BE2C (cell line): Measurements from ENCODE around the gene YY1AP1. TPM values are rescaled to one million over a fixed set of nuclear protein-coding genes. Genes with fewer than 3 reads are reported as not detected.
"Not testable (repeated sequence)": the region's sequence is repeated elsewhere in the genome, so short reads cannot be mapped to it uniquely, and the experiment has no call there.

Experiments
- DNase-seq: peaks from one replicate; pipeline ENCODE4 v3.0.0-alpha.2; 2020
- H3K27me3 ChIP-seq: fragments of 250-450 bp; sonication (Bioruptor Pico); 2 replicates; pipeline ENCODE4 v1.5.1; 2020; ENCODE audit warnings: mild to moderate bottlenecking
- H3K36me3 ChIP-seq: fragments of 250-450 bp; sonication (Bioruptor Pico); 2 replicates; pipeline ENCODE4 v1.5.1; 2020; ENCODE audit warnings: mild to moderate bottlenecking
- H3K4me1 ChIP-seq: fragments of 250-450 bp; sonication (Bioruptor Pico); 2 replicates; pipeline ENCODE4 v1.5.1; 2020
- H3K4me3 ChIP-seq: 2 replicates; pipeline ENCODE4 v1.5.1; 2011; ENCODE audit warnings: low read depth, low read length
- H3K9me3 ChIP-seq: fragments of 250-450 bp; sonication (Bioruptor Pico); 2 replicates; pipeline ENCODE4 v1.5.1; 2020
- polyA plus RNA-seq: library from polyadenylated mRNA; unstranded; fragments of >200 nt; gene quantifications from one replicate; pipeline ENCODE4 v1.2.1, GENCODE V29; 2012; ENCODE audit warnings: low read depth, missing spikeins; ENCODE audit not compliant: insufficient read length, insufficient read depth
- TF ChIP-seq, protein P1 (sequence below): IDR thresholded peaks from 2 replicates; pipeline ENCODE4 v1.5.1; 2012; ENCODE audit warnings: mild to moderate bottlenecking, low read depth, low read length

YY1AP1 gene, protein sequence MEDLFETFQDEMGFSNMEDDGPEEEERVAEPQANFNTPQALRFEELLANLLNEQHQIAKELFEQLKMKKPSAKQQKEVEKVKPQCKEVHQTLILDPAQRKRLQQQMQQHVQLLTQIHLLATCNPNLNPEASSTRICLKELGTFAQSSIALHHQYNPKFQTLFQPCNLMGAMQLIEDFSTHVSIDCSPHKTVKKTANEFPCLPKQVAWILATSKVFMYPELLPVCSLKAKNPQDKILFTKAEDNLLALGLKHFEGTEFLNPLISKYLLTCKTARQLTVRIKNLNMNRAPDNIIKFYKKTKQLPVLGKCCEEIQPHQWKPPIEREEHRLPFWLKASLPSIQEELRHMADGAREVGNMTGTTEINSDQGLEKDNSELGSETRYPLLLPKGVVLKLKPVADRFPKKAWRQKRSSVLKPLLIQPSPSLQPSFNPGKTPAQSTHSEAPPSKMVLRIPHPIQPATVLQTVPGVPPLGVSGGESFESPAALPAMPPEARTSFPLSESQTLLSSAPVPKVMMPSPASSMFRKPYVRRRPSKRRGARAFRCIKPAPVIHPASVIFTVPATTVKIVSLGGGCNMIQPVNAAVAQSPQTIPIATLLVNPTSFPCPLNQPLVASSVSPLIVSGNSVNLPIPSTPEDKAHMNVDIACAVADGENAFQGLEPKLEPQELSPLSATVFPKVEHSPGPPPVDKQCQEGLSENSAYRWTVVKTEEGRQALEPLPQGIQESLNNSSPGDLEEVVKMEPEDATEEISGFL
- 85.7 TPM for polyA plus RNA-seq

DNA sequence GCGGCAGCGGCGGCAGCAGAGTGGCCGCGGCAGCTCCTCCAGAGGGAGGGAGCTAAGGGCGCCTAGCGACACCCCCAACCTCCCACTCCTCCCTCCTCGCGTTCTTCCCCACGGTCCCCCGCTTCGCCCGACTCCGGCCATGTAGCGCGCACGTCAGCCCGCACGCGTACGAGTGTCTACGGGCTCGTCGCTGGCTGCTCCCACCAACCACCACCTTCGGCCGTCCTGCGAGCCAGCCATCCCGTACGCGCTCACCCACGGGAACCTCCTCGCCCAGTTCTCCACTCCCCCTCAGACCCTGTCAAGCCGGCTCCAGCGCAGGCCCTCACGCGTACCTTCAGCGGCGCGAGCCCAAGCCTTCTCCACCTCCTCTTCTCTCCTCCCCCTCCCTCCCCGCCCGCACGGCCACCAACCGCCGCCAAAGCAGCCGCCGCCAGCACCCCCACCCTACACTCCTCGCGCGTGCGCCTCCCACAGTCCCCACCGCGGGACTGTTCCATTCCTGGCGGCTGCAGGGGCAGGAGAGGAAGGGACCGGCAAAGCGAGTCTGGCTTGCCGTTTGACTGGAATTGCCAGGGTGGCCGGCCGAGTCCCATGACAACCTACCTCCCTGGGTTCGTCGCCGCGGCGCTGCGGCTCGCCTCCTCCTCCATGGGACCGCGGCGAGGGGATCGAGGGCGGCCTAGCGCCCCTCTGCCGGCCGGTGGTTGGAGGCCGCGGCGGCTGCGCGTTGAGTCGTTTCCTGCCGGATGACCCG is at the start of gene YY1AP1:
Gene YY1AP1 (minus strand): TSS at position 451 of the 757 bp plus-strand sequence. CDS start 8,338 bp downstream, outside the sequence.
- DNase-seq: peak; percentile 95
- Histone ChIP-seq H3K27me3 (no peaks in the 10 kb centered on the region), H3K36me3 (peaks cover 8% of the 10 kb centered on the region), H3K4me3 (peak within 1 kb of the TSS; percentile 98), H3K9me3 (no peaks in the 10 kb centered on the region), H3K4me1 (no peaks in the 10 kb centered on the region)
- TF ChIP-seq, protein P1, sequence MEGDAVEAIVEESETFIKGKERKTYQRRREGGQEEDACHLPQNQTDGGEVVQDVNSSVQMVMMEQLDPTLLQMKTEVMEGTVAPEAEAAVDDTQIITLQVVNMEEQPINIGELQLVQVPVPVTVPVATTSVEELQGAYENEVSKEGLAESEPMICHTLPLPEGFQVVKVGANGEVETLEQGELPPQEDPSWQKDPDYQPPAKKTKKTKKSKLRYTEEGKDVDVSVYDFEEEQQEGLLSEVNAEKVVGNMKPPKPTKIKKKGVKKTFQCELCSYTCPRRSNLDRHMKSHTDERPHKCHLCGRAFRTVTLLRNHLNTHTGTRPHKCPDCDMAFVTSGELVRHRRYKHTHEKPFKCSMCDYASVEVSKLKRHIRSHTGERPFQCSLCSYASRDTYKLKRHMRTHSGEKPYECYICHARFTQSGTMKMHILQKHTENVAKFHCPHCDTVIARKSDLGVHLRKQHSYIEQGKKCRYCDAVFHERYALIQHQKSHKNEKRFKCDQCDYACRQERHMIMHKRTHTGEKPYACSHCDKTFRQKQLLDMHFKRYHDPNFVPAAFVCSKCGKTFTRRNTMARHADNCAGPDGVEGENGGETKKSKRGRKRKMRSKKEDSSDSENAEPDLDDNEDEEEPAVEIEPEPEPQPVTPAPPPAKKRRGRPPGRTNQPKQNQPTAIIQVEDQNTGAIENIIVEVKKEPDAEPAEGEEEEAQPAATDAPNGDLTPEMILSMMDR: no peak

DNA sequence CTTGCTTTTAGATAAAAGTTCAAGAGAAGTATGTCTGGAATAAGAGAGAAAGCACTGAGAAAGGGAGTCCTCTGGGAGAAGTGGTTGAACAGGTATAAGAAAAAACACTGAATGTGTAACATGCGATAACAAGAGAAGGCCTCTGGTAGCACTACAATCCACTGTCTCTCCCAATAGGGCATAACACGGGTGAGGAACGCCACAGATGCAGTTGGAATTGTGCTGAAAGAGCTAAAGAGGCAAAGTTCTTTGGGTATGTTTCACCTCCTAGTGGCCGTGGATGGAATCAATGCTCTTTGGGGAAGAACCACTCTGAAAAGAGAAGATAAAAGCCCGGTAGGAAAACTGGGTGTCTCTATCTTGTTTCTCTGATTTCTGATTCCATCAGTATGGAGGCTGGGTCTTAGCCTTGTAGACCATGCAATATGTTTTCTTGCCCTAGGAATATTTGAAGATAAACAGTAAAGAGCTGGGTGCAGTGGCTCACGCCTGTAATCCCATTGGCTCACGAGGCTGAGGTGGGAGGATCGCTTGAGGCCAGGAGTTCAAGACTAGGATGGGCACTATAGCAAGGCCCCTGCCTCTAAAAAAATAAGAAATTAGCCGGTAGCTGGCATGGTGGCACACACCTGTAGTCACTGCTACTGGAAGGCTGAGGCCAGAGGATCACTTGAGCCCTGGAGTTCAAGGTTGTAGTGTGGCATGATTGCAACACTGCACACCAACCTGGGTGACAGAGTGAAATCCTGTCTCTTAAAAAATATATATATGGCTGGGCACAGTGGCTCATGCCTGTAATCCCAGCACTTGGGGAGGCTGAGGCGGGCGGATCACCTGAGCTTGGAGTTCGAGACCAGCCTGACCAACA is 40.7 kb upstream of the YY1AP1 start:
- no peaks in the 10 kb centered on the region for H3K27me3 ChIP-seq
- no peaks in the 10 kb centered on the region for H3K9me3 ChIP-seq
- H3K4me1 ChIP-seq: no peaks in the 10 kb centered on the region
- H3K4me3 ChIP-seq: no peak overlapping the region
- peaks cover 56% of the 10 kb centered on the region for H3K36me3 ChIP-seq
- peak; percentile 75 for DNase-seq
- TF ChIP-seq, protein P1: peak; percentile 88

DNA sequence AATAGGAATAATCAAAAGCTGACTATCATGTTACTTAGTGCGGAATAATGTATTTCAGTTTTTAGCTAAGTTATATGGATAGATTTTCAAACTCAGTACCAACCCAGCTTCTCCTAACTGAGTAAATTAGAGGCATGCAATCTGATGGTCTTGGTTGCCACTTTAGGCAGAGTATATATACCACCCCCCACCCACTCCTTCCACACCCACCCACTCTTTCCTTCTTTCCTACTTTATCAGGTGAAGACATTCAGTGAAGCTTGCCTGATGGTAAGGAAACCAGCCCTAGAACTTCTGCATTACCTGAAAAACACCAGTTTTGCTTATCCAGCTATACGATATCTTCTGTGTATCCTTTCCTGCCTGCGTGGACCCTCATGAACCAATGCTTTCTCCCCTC is 36.6 kb upstream of the YY1AP1 start:
- Histone ChIP-seq H3K36me3 (peaks cover 50% of the 10 kb centered on the region), H3K4me1 (no peaks in the 10 kb centered on the region), H3K4me3 (no peak overlapping the region), H3K27me3 (no peaks in the 10 kb centered on the region), H3K9me3 (no peaks in the 10 kb centered on the region)
- DNase-seq: no peak
- TF ChIP-seq, protein P1: no peak

DNA sequence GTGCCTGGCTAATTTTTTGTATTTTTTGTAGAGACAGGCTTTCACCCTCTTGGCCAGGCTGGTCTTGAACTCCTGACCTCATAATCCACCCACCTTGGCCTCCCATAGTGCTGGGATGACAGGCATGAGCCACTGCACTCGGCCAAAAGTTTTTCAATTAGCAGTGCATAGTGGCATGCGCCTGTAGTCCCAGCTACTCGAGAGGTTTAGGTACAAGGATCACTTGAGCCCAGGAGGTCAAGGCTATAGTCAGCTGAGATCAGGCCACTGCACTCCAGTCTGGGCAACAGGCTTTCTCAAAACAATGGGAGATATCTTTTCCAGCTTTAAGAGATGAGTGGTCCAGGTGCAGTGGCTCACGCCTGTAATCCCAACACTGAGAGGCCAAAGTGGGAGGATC is 31.1 kb upstream of the YY1AP1 start:
- Histone ChIP-seq H3K9me3 (no peaks in the 10 kb centered on the region), H3K4me1 (no peaks in the 10 kb centered on the region), H3K36me3 (peaks cover 54% of the 10 kb centered on the region), H3K4me3 (no peak overlapping the region), H3K27me3 (no peaks in the 10 kb centered on the region)
- TF ChIP-seq, protein P1: no peak
- no peak for DNase-seq

DNA sequence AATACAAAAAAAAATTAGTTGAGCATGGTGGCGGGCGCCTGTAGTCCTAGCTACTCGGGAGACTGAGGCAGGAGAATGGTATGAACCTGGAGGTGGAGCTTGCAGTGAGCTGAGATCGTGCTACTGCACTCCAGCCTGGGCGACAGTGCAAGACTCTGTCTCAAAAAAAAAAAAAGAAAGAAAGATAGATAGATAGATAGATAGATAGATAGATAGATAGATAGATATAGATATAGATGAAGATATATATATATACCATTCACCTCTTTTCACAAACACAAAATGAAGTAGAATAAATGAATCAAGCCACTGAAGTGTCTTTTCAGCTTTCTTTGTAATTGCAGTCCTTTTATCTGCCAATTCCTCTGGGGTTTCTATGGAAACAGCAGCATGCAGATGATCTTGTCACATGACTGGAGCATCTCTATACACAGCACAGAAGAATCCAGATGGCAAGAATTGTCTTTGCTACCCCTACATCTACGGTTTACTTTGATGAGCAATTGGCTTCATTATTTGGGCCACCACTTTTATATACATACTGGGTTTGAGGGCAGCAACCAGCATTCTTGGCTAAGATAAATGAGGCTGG is 30.0 kb upstream of the YY1AP1 start:
- H3K9me3 ChIP-seq, DNase-seq, H3K4me3 ChIP-seq, H3K4me1 ChIP-seq, H3K27me3 ChIP-seq: not testable (repeated sequence)
- peaks cover 62% of the 10 kb centered on the region for H3K36me3 ChIP-seq
